ENCODE measurements around the gene VSTM5. TPM values are rescaled to one million over a fixed set of nuclear protein-coding genes. Genes with fewer than 3 reads are reported as not detected.

Gene VSTM5
- total RNA-seq, 3 donors from 2014 or later = 0.29 TPM; not detected in 2

DNA sequence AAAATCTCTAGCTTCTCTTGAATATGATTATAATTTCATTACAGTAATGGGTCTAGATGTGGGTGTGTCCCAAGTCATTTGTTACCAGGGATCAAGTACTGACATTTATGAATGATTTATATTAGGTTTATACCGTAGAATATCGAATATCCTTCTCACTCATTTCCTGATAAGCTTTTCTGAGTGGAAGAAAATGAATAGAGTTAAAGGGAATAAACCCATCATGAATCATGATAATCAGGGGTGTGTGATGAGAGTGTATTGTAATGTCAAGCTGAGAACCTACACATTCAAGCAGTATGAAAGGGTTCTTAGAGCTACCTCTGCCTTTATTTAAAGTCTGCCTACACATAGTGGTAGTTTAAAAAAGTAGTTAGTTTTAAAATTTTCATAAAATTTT lies 49.1 kb downstream of the VSTM5 start:
- intact Hi-C loops (cut with DNase I; ENCODE audit: low total_unique reads) = no loop called here
- no peak overlapping the region for H3K27ac ChIP-seq
- H3K4me1 ChIP-seq = no peaks in the 10 kb centered on the region
- H3K27me3 ChIP-seq = no peaks in the 10 kb centered on the region
- H3K36me3 ChIP-seq = peaks cover 7% of the 10 kb centered on the region
- no peak for DNase-seq (ENCODE audit: low spot score in 2 of 2)
- H3K4me3 ChIP-seq = no peak overlapping the region
- H3K9me3 ChIP-seq = no peaks in the 10 kb centered on the region
- TF ChIP-seq, protein P1, sequence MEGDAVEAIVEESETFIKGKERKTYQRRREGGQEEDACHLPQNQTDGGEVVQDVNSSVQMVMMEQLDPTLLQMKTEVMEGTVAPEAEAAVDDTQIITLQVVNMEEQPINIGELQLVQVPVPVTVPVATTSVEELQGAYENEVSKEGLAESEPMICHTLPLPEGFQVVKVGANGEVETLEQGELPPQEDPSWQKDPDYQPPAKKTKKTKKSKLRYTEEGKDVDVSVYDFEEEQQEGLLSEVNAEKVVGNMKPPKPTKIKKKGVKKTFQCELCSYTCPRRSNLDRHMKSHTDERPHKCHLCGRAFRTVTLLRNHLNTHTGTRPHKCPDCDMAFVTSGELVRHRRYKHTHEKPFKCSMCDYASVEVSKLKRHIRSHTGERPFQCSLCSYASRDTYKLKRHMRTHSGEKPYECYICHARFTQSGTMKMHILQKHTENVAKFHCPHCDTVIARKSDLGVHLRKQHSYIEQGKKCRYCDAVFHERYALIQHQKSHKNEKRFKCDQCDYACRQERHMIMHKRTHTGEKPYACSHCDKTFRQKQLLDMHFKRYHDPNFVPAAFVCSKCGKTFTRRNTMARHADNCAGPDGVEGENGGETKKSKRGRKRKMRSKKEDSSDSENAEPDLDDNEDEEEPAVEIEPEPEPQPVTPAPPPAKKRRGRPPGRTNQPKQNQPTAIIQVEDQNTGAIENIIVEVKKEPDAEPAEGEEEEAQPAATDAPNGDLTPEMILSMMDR (IDR thresholded peaks at IDR 0.05) = no peak
- no peak for TF ChIP-seq POLR2AphosphoS5 (IDR thresholded peaks at IDR 0.05)
- no peak for TF ChIP-seq POLR2A (IDR thresholded peaks at IDR 0.05)

DNA sequence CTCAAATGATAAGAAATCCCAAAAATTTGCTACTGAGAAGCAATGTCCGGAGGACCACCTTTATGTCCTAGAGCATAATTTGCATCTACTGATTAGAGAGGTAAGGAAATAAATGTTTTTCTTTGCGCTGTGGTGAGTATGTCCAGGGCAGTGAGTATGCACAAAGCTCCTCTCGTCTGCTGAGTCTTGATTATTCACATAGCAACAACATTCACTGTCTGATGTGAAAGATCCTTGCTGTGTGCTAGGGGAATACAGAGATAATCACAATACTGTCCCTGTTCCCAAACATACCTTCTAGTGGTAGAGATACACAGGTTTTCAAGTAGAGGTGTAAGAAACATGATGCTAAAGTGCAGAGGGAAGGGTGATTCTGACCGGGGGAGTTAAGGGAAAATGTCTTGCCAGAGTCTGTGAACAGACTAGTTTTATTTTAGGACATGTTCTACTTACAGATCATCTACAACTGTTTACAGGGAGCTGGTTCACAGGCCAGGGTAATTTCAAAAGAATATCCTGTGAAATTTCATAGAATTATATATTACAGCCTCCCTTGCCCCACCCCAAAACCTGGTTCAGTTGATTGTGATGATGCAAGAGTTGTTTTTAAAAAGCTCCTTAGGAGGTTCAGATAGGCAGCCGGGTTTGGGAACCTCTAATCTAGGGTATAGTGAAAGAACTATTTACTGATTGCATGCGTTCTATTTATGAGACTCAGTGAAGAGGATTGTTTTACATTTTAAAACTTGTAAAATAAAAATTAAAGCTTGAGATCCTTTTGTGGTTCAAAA lies 53.8 kb downstream of the VSTM5 start:
- H3K9me3 ChIP-seq = no peaks in the 10 kb centered on the region
- no peaks in the 10 kb centered on the region for H3K27me3 ChIP-seq
- TF ChIP-seq, protein P1 (IDR thresholded peaks at IDR 0.05) = no peak
- TF ChIP-seq POLR2AphosphoS5 (IDR thresholded peaks at IDR 0.05) (no peak), POLR2A (IDR thresholded peaks at IDR 0.05) (no peak)
- H3K36me3 ChIP-seq = peaks cover 14% of the 10 kb centered on the region
- H3K27ac ChIP-seq = no peak overlapping the region
- no peak overlapping the region for H3K4me3 ChIP-seq
- intact Hi-C loops (cut with DNase I; ENCODE audit: low total_unique reads) = no loop called here
- H3K4me1 ChIP-seq = no peaks in the 10 kb centered on the region
- no peak for DNase-seq (ENCODE audit: low spot score in 2 of 2)

DNA sequence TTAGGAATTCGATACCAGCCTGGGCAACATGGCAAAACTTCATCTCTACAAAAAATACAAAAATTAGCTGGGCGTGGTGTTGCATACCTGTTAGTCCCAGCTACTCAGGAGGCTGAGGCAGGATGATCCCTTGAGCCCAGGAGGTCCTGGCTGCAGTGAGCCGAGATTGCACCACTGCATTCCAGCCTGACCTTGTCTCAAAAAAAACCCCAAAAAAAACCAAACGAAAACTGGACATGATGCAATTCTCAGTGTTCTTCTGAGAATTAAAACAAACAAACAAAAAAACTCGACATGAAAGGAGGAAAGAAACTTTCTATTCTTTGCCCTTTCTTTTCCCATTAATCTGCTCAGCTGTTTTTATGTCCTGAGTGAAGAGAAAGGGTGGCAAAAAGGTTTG lies 58.9 kb downstream of the VSTM5 start:
- intact Hi-C loops (cut with DNase I; ENCODE audit: low total_unique reads) = no loop called here
- H3K4me3 ChIP-seq = no peak overlapping the region
- TF ChIP-seq, protein P1 (IDR thresholded peaks at IDR 0.05) = no peak
- TF ChIP-seq POLR2AphosphoS5 (IDR thresholded peaks at IDR 0.05) (no peak), POLR2A (IDR thresholded peaks at IDR 0.05) (no peak)
- H3K27me3 ChIP-seq = no peaks in the 10 kb centered on the region
- peaks cover 0 to 10% of the 10 kb centered on the region in 2 donors for H3K4me1 ChIP-seq
- no peak overlapping the region for H3K27ac ChIP-seq
- peaks cover 7% of the 10 kb centered on the region for H3K36me3 ChIP-seq
- no peaks in the 10 kb centered on the region for H3K9me3 ChIP-seq
- DNase-seq (ENCODE audit: low spot score in 2 of 2) = no peak

DNA sequence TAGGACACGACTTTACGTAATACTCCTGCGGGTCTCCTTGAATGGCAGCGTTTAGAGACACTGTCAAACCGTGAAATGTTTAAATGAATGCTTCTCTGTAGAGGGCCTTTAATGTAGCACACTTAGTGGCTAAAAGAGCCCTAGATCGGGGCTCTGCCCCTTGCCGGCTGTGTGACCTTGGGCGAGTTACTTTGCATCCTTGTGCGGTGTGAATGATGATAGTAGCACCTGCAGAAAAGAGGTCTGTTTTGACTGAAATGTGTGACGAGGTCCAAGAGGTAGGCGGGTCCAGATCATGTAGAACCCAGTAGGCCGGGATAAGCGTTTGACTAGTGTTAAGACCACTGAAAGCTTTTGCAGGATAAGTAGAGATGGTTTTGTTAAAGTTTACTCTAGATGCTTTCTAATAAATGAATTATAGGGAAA lies 65.5 kb downstream of the VSTM5 start:
- TF ChIP-seq POLR2AphosphoS5 (IDR thresholded peaks at IDR 0.05) = no peak
- TF ChIP-seq, protein P1 (IDR thresholded peaks at IDR 0.05) = peak in 1 of 3 donors; percentile 4
- DNase-seq (ENCODE audit: low spot score in 2 of 2) = no peak
- no peaks in the 10 kb centered on the region for H3K27me3 ChIP-seq
- peak overlapping the region; percentile 85 to 99 (median 96) for H3K4me3 ChIP-seq
- no peaks in the 10 kb centered on the region for H3K9me3 ChIP-seq
- H3K36me3 ChIP-seq = no peaks in the 10 kb centered on the region
- intact Hi-C loops (cut with DNase I; ENCODE audit: low total_unique reads) = no loop called here
- H3K27ac ChIP-seq = peak overlapping the region; percentile 95 to 98
- H3K4me1 ChIP-seq = peaks cover 0 to 10% of the 10 kb centered on the region in 2 donors

DNA sequence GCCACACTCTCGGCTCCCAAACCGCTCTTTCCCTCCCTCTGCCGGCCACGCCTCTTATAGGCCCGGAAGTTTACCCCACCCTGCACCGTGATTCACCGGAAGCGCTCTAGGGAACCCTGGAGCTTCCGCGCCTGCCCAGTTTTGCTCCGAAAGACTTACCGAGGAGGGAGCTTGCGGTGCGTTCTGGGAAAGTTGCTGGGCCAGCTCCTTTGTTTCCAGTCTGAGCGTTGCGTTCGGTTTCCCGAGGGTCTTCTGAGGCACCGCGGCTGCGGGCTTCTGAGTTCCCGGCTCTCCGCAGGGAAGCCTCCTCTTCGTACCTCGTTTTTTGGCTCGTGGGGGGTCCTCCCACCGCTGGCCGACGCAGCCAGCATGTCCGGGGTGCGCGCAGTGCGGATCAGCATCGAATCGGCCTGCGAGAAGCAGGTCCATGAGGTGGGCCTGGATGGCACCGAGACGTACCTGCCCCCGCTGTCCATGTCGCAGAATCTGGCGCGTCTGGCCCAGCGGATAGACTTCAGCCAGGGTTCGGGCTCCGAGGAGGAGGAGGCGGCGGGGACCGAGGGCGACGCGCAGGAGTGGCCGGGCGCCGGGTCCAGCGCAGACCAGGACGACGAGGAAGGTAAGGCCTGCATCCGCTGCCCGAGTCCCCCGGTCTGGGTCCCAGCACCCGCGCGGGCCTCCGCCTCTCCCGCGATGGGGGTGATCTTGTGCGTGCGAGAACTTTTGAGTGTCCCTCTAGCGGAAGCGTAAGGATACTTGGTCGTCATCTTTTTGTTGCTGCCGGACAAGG lies 66.1 kb downstream of the VSTM5 start, which contains the start of gene MED17:
Gene MED17 (plus strand): TSS at position 138 of the 790 bp plus-strand sequence. CDS start 232 bp downstream, at position 370.
- intact Hi-C loops (cut with DNase I; ENCODE audit: low total_unique reads) = no loop called here
- peak; percentile 42 for TF ChIP-seq POLR2A (IDR thresholded peaks at IDR 0.05)
- peak; percentile 37 to 83 (median 61) for TF ChIP-seq POLR2AphosphoS5 (IDR thresholded peaks at IDR 0.05)
- TF ChIP-seq, protein P1 (IDR thresholded peaks at IDR 0.05) = peak; percentile 32 to 42 (median 35)
- Histone ChIP-seq H3K4me3 (peak within 1 kb of the TSS; percentile 85 to 99 (median 96)), H3K36me3 (no peaks in the 10 kb centered on the region), H3K27me3 (no peaks in the 10 kb centered on the region), H3K27ac (peak within 1 kb of the TSS; percentile 95 to 98), H3K4me1 (peaks cover 0 to 10% of the 10 kb centered on the region in 2 donors), H3K9me3 (no peaks in the 10 kb centered on the region)
- peak; percentile 87 to 90 for DNase-seq (ENCODE audit: low spot score in 2 of 2)

Data from breast epithelium (tissue), 4 donors.